Hepatocyte (in vitro differentiated cells): Measurements from ENCODE around the gene SNX2.
"Not testable (repeated sequence)": the region's sequence is repeated elsewhere in the genome, so short reads cannot be mapped to it uniquely, and the experiment has no call there.

Source experiments
- CTCF ChIP-seq: fragments of 200-600 bp; sonication (generic); IDR thresholded peaks from 2 replicates; pipeline ENCODE4 v1.5.1; 2016; ENCODE audit warnings: antibody characterized with exemption, mild to moderate bottlenecking; ENCODE audit not compliant: poor library complexity
- EZH2 ChIP-seq: fragments of 200-600 bp; sonication (generic); IDR thresholded peaks from 2 replicates; pipeline ENCODE4 v1.6.1; 2016; ENCODE audit warnings: antibody characterized with exemption, mild to moderate bottlenecking, borderline replicate concordance
- EZH2phosphoT487 ChIP-seq: fragments of 200-600 bp; sonication (generic); IDR thresholded peaks from one replicate; pipeline ENCODE4 v1.6.1; 2018; ENCODE audit warnings: antibody characterized with exemption, mild to moderate bottlenecking, low read depth, moderate library complexity; ENCODE audit not compliant: unreplicated experiment, severe bottlenecking

- TF ChIP-seq EZH2, CTCF, EZH2phosphoT487: not testable (repeated sequence)
Measured at GRCh38 chr5:122761896-122762295, 13.0 kb upstream of the SNX2 start.
